HuH-7 (cell line): ENCODE measurements around the gene SCAF4.

ENCODE experiments used
- DNase-seq: peaks from one replicate; pipeline ENCODE4 v3.0.0; 2011; ENCODE audit warnings: low spot score

Gene SCAF4

GRCh38 chr21:31711326-31711725 lies 20.6 kb downstream of the SCAF4 start:
- no peak for DNase-seq

GRCh38 chr21:31710586-31710985 lies 21.3 kb downstream of the SCAF4 start:
- no peak for DNase-seq

GRCh38 chr21:31708541-31708940 lies 23.4 kb downstream of the SCAF4 start:
- no peak for DNase-seq

- no peak for DNase-seq
Observed at GRCh38 chr21:31707499-31707898, 24.4 kb downstream of the SCAF4 start.

- DNase-seq: no peak
Observed at GRCh38 chr21:31706562-31706961, 25.4 kb downstream of the SCAF4 start.

GRCh38 chr21:31700040-31700439 lies 31.9 kb downstream of the SCAF4 start:
- DNase-seq: no peak

- no peak for DNase-seq
Observed at GRCh38 chr21:31698461-31698860, 33.5 kb downstream of the SCAF4 start.

- DNase-seq: no peak
Observed at GRCh38 chr21:31696424-31696823, 35.5 kb downstream of the SCAF4 start.

- DNase-seq: no peak
Observed at GRCh38 chr21:31693222-31693621, 38.7 kb downstream of the SCAF4 start.

- DNase-seq: no peak
Observed at GRCh38 chr21:31688603-31689368, 43.1 kb downstream of the SCAF4 start.

GRCh38 chr21:31687108-31687507 lies 44.8 kb downstream of the SCAF4 start:
- DNase-seq: no peak

GRCh38 chr21:31686272-31686915 lies 45.5 kb downstream of the SCAF4 start:
- no peak for DNase-seq

- DNase-seq: no peak
Observed at GRCh38 chr21:31684918-31685317, 47.0 kb downstream of the SCAF4 start.

GRCh38 chr21:31683029-31683428 lies 48.9 kb downstream of the SCAF4 start:
- DNase-seq: no peak

- DNase-seq: no peak
Observed at GRCh38 chr21:31682620-31683019, 49.3 kb downstream of the SCAF4 start.

GRCh38 chr21:31678478-31678877 lies 53.4 kb downstream of the SCAF4 start:
- no peak for DNase-seq

- DNase-seq: no peak
Observed at GRCh38 chr21:31677047-31677446, 54.9 kb downstream of the SCAF4 start.

GRCh38 chr21:31675960-31676359 lies 56.0 kb downstream of the SCAF4 start:
- no peak for DNase-seq

- DNase-seq: no peak
Observed at GRCh38 chr21:31675318-31675717, 56.6 kb downstream of the SCAF4 start.

GRCh38 chr21:31673321-31673912 lies 58.5 kb downstream of the SCAF4 start:
- no peak for DNase-seq

- no peak for DNase-seq
Observed at GRCh38 chr21:31671931-31672330, 60.0 kb downstream of the SCAF4 start.

GRCh38 chr21:31671146-31671716 lies 60.7 kb downstream of the SCAF4 start:
- no peak for DNase-seq

- DNase-seq: no peak
Observed at GRCh38 chr21:31670070-31670469, 61.8 kb downstream of the SCAF4 start.
